ENCODE data around the gene TFR2.

Gene TFR2

DNA sequence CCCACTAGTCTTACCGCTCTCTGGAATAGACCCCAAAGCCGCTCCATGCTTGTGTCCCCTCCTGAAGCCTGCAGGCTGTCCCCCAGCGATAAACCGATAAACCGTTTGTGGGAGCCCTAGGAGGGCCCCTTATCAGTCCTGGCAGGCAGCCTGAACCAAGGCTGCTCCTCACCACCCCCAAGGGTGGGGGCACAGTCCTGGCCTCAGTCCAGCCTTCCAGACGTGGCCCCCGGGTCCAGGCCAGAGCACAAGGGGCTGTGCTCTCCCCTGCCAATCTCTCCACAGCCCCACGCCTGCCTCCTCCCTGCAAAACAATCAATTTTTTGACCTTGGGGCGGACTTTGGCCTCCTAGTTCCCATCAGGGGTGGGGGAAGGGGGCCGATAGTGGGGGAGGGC, at the start of gene TFR2:
TFR2 (minus strand) TSS at position 90 of the 397 bp plus-strand sequence; CDS start at position 47, 43 bp downstream.
- no peak for DNase-seq

DNA sequence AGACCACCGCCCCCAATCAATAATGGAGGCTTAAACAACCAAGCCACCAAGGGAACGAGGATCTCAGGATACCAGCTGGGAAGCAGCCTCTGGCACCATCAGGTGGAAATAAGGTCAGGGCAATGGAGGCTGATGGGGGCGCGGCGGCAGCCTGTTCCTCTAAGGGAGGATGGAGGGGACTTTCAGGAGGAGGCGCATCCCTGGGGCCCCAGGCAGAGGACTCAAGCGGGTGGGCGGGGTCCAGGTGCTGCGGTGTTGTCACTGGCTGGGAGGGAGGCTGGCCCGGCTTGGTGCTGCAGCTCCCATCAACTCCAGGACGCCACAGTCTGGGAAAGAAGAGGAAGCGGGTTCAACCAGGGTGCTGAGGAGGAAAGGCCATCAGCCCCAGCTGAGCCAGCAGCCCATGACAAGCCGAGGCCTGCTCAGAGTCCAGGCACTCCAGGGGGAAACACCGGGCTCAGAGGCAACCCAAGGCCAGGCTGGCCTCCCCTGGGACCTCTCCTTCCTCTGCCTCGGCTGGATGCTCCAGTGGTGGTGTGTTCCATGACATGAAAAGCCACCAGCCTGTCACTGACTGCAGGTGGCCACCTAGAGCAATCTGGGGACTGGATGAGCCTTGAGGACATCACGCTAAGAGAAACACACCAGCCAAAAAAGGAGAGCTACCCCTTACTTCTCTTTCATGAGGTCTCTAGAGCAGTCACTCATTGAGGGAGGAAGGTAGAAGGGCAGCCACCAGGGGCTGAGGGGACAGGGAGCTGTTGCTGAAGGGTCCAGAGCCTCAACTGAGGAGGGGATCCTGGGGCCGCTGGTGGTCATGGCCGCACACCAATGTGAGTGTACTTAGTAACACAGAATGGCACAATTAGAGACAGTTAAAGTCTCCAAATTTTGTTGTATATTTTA, 48.1 kb upstream of the TFR2 start:
- DNase-seq, result no peak

DNA sequence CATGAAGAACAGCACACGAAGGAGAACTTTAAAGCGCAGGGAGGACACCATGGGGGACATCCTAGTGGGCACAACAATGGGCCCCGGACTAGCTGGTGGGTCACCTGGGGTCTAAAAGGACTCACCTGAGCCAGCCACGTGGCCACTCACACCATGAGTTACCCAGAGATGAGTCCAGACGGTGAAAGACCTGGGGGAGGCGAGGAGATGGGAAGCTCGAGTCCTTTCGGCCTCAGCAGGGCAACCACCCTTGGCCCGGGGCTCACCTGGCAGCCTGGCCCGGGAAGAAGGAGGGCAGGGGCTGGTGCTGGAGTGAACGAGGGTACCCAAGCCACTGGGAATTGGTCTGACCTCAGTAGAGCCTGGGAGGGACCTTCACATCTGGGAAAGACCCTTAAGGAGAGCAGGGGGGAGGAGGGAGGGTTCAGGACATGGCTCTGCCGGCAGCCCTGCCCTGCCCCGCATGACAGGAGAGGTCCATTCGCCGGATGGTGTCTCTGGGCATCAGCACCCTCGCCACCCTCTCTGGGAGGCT, 47.0 kb upstream of the TFR2 start:
- DNase-seq, result no peak

DNA sequence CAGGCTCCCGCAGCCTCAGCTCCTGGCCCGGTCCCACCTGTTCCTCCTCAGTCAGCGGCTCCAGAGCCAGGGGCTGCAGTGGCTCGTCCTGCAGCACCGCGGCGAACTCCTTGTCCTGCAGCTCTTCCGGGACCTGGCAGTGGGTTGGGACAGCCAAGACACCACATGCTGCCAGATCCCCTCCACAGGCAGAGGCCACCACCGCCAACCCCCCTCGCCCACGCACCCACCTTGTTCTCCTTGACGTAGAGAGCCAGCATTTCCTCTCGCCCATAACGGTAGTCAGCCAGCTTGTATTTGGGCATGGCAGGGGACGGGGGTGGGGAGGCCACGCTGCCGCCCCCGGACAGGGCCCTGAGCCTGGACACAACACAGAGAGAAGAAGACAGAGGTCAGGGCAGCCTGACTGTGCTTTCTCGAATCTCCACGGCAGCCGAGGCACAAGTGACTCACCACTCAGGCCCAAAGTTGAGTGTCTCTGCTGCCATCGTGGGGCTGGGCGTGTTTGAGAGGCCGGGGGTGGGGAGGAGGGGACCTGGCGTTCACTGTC, 46.5 kb upstream of the TFR2 start:
- no peak for DNase-seq

DNA sequence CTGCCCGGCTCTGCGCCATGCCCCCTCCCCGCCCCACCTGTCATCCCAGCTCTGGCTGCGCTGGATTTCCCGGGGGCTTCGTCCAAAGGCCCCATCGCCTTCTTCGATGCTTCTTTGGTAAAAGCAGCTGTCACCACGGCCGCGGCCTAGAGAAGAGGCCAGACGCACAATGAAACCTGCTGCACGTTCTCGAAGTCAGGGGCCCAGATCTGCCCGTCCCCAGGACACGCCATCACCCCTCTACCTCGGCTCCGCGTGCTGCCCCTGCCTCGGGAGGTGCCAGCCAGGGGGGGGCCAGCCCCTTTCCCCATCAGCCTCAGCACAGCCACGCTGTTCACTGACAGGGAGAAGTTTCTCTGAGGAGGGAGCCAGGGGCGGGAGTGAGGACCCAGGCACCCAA, 45.9 kb upstream of the TFR2 start:
- no peak for DNase-seq

DNA sequence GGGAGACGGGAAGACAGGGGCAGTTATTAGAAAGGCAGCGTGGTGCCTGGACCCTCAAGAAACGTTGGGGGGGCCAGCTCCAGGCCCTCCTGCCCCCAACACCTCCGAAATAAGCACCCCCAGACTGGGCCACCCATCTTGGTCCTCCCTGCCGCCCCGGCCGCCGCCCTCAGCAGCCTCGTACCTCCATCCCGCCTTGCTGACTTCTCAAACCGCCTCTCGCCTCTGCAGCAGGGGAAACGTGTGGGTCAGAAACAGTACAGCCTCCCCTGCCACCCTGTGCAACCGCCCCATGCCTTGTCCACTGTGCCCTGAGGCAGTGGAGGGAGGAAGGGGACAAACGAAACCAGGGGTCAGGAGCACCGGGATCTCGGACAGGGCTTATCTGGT, 45.5 kb upstream of the TFR2 start:
- no peak for DNase-seq

DNA sequence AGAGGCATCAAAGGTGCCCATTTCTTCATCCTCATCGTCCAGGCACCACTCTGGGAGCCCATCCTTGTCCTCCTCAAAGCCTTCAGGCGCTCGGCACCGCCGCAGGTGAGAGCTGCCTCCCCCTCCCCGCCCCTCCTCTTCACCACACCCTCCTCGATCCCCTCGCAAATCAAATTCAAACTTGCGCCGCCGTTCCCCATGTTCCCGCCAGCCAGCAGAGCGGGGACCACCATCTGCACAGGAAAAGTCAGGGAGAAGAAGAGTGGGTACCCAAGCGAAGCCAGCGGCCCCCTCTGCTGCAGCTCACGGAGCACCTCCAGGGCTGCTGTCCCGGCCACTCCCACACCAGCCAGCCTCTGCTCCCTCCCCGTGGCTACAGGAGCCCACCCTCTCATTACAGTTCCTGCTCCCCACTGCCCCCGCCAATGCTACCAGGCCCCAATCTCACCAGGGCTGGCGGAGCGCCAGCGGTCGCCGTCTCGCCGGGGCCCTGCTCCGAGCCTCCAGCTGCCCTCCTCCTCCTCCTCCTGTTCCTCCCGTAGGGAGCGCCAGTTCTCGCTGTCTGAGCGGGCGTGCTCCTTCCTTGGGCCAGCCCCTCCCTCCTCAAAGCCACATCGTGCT, 45.0 kb upstream of the TFR2 start:
- DNase-seq, result no peak

DNA sequence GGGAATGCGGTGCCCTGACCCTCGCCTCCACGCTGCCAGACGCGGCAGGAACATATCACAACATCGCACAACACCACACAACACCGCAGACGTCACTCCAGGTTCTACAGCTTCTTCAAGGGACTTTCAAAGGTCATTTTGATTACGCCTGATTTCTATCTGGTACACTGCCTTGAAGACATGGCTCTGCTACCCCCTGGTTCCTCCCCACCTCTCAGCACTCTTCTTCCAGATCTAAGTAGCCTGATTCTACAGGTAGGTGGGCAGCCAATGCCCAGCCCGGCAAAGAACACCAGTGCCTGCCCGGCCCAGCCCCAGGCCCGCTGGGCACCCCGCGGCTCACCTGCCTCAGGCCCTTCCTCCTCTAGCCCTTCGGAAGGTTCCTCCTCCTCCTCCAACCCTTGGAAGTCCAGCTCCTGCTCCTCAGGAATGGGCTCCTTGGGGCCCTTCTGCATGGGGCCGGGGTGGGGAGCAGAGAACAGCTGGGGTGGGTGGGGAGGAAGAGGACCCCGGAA, 44.3 kb upstream of the TFR2 start:
- DNase-seq, result no peak

DNA sequence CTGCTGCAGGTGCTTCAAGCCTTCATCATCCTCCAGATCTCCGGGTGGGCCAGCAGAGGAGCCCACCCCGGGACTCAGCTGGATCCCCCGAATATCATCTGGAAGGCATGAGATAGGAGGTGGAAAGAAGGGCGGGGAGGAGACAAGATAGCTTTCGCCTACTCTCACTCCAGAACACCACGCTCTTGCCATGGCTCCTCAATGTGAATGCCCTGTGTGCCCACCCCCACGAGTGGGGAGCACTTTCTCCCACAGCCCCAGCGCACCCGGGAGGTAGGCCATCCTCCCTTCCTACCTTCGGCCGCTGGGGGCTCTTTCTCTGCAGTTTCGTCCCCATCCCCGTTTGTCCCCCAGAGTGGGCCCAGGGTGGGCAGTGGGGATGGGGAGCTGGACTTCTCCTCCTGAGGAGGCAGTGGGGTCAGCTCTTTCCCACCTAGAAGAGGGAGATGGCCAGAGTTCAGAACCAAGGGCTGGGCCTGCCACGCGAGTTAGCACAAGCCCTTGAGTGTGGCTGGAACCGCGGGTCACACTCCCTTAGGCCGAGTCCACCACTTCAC, 43.8 kb upstream of the TFR2 start:
- DNase-seq, result no peak

DNA sequence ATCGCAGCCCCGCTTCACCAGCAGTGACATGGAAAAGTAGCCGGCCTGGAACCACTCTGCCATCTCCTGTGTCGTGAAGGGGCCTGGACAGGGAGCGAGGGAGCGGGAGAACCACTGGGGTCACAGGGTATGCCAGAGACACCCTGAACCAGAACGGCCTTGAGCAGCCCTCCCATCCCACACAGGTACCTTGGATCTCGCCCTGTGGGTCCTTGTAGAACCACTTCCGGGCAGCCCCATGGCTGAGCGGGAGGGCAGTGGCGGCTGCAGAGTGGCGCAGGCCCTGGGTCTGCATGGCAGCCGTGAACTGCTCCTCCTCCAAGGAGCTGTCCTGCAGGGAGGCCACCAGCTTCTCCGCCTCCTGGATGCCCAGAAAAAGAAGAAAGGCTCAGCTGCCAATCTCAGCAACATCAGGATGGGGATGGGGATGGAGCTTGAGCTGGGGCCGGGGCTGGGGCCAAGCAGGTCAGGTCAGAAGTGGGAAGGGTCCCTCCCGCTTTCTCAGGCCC, 43.2 kb upstream of the TFR2 start:
- DNase-seq, result no peak

DNA sequence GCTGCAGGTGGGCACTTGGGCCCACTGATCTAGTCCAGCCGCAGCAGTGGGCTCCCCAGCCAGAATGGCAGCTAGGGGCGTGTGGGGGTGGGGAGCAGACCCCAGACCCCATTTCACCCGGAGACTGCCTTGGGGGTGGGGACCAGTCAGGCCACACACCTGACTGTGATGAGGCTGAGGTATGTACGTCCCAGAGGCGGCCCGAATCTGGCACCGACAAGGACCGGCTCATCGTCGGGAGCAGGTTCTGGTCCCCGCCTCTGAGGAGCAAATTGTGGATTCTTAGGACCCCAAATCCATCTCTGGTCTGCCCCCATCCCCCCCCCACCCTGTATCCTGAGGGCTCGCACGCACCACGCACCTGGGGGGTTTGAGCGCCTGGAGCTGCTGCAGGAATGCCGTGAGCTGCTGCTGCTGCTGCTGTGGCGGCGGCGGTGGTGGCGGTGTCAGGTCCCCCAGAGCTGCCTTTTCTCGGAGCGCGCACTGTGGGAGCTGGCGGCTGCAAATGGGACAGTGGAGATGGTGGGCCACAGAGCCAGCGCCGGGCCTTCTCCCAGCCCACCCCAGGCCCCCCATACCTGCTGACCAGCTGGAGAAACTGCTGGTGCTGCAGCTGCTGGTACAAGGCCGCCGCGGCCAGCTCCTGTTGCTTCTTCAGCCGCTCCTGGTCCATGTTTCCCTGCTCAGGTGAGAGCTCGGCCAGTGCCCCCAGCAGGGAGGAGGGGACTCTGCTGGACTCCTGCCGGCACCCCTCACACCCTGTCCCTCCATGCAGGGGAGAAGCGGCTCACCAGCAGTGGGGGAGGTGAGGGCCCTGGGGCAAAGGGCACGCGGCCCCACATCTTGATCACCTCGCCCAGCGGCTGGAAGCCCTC, 42.5 kb upstream of the TFR2 start:
- DNase-seq, result no peak

DNA sequence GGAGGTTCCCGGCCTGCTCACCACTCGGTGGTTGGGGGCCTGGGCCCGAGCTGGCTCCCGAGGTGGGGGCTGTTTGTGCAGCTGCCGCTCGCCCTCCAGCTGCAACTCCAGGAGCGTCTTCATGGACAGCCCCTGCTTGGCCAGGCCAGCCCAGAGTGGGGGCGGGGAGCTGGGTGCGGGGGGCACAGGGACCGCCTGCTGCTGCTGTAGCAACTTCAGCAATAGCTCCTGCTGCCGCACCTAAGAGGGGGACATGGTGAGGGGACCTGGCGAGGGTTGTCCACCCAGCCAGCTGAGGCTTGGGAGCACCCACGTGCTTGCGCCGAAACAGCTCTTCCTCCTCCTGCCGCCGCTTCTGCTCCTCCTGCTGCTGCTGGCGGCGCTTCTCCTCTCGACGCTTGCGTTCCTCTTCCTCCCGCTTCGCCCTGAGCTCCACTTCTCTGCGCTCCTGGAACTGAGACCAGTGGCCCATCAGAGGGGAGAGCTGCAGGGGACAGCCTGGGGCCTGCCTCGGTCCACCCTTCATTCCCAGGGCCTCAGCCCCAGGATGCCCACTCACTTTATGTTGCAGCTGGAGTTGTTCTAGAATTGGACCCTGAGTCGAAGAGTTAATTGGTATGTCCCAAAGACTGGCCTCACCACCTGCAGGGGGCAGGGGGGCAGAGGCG, 41.8 kb upstream of the TFR2 start:
- DNase-seq, result no peak

DNA sequence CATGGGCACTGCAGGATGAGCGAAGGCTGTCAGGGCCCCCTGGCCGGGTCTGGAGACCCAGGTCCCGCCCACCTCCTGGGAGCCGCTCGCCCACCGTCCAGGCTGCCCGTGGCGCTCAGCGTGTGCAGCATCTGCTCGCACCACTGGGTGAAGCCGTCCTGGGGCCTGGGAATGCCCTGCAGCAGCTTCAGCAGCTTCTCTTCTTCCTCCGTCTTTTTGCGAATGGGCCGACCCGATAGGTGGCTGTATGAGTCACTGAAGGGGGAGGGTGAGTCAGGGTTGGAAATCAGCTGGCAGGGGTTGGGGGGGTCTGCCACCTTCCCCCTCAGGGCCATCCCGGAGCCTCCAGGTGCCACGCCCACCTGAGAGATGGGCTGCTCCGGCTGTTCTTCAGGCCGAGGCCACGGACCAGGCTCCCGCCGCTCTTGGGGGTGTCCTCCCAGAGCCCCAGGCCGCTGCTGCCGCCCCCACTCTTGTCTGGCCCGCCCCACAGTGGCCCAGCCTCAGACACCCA, 40.9 kb upstream of the TFR2 start:
- no peak for DNase-seq

DNA sequence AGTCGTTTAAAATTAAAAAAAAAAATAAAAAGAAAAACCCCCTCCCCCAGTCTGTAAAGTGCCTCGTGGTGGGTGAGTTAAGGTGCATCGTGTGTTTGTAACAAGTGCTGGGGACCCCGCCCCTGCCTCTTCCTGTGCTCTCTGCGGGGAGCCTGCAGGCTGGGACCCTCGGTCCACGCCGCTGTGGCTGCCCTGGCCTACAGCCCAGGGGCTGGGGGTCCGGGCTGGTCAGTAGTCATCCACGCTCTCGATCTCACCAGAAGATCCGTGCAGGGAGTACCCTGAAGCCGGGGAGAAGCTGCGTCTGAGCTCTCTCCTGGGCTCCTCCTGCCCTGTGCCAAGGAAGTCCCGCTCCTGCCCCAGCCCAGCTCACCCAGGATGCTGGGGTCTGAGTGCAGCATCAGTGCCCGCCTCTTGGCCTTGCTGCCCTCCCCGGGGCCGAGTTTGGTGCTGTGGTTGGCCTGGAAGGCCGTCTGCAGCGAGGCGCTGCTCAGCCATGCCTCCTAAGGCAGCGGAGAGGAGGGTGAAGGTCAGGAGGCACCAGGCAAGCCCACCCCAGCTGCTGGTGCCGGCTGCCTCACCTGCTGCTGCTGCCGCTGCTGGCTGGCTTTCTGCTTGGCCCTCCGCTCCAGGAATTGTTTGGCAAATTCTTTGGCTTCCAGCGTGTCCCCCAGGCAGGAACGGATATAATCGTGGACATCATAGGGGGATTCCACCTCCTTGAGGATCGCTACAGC, 40.3 kb upstream of the TFR2 start:
- DNase-seq, result no peak

DNA sequence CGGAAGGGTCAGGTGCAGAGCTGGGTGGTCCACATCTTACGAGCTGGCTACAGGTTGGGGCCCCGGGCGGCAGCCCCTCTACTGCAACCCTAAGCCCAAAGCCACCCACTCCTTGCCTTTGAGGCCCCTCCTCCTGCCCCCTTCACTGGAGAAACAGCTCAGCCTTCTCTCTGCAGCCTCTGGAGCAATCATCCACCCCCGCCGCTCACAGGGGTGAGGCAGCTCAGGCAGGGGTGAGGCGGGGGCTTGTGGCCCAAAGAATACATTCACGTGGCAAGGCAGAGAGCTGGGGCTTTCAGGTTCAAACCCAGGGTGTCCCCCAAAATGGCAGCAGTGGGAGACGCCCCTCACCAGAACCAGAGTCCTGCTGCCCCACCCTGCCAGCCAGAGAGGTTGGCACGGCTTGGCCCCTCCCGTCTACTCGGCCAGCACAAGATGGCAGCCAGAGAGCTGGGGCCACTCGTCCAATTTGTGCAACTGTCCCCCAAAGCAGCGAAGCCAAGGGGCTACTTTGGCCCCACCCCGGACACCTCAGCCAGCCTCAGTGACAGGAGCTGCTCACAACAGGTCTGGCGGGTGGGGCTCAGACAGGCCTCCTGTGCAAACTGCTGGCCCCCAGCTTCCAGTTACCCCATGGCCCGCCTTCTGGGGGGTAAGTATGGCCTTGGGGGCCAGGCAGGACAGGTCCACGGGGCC, 39.4 kb upstream of the TFR2 start:
- DNase-seq, result no peak

DNA sequence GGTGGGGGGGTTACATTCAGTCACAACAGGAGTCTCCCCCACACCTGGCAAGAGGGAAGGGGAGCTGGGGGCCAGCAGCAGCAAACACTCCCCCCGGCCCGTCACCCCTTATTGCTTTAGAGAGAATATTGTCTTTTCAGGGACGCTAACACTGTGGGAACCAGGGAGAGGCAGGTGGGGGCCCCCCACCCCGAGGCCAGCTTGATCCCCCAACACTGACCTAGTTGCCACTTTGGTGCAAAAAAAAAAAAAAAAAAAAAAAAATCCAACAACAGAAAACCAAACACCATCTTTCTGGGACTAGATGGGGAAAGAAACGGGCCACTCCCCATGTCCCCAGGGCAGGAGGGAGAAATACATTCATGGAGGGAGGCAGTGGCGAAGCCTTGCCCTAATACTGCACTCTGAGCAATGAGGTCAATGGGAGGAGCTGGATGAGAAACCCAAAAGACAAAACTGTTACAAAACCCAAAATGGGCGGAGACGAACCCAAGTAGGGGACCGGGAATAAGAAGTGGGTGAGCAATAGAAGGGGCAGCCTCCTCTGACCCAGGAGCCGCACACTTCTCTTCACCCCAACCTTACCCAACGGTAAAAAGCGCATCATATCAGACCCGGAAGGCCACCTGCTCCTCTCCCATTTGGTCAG, 38.7 kb upstream of the TFR2 start:
- no peak for DNase-seq

DNA sequence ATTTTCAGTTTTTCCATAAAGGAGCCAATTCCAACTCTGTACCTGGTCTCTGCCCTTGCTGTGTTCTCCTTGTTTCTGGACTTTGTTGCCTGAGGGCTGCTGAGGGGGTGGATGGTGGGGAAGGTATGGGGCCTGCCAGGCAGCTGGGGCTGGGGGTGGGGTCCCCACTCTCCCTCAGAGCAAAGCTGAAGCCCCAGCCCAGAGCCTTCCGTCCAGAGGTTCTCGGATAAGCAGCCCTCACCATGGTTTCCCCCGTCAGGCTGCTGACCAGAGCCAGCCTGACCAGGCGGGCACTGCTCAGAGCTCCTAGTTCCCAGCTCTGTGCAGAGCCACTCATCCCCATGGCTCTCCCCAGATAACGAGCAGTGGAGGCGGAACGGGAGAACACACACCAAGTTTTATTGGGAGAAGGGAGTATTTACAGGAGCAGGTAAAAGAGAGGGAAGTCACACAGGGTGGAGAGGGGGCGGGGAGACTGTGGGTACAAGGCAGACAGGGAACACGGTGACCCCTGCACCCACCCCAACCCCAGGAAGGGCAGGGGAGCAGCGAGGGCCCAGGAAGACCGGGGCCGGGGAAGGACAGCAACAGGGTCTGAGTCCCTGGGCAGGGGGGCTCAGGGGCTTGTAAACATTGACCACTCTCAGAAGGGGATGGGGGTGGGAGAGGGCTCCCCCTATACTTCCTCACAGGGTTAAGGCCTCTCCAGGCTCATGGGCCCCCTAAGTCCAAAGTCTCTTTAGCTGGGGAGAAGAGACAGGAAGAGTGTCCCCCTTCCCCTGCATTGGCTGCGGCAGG, 38.0 kb upstream of the TFR2 start:
- DNase-seq, result no peak

DNA sequence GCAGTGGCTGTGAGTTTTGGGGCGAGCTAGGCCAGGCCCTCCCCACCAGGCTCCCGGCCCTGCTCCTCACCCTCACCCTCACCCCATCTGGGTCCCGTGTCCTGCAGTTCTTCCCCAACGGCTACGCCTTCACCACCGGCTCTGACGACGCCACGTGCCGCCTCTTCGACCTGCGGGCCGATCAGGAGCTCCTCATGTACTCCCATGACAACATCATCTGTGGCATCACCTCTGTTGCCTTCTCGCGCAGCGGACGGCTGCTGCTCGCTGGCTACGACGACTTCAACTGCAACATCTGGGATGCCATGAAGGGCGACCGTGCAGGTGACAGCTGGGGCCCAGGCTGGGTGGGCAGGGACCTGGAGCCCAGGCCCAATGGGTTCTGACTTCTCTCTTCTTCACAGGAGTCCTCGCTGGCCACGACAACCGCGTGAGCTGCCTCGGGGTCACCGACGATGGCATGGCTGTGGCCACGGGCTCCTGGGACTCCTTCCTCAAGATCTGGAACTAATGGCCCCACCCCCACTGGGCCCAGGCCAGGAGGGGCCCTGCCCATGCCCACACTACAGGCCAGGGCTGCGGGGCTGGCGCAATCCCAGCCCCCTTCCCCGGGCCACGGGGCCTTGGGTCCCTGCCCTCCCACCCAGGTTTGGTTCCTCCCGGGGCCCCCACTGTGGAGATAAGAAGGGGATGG, 37.1 kb upstream of the TFR2 start:
- no peak for DNase-seq

Measured in NCI-H1417 (cell line).